NCI-H146 (cell line): ENCODE results near the gene IFNG-AS1.
A peak's percentile ranks its signal among the peaks of the same experiment; 100 is the strongest.

Experiments
- DNase-seq: peaks from one replicate; lab custom pipeline; 2025; lab: John Stamatoyannopoulos, UW

Gene IFNG-AS1

DNA sequence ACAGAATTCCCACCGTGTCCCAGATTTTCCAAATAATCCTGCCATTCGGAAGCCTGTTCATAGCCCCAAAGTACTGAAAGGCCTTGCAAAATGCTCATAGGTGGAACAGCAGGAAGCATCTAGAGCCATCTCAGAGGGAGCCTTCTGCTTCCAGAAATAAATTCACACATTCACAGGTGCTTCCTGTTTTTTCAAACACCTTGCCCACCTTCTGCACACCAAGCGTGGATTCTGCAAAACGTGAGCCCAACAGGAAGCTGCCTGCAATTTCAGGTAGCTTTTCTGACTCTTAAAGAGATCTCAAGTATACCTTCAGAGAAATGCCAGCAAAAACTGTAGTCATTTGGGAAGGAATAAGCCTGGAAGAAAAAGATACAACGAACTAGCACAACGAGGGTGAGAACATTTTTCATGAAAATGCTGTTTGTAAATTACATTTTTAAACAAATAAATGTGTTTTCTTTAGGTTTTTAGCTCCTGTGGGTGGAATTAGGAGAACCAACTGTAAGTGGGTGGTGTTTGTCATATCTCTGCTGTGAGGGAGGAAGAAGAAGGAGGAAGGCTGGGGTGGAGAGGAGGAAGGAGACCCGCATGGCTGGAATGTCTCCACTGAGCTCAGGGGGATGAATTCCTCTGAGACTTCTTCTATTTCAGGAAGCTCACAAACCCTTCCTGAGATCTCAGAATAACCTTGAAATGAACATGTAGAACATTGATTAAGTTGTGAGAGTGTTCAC, at the start of gene IFNG-AS1:
Gene IFNG-AS1, plus strand, starts transcription at position 264 of the 737 bp plus-strand sequence.
- DNase-seq = peak; percentile 2

- no peak for DNase-seq
These were observed 49.6 kb upstream of the IFNG-AS1 start for GRCh38 chr12:67939611-67940010.

DNA sequence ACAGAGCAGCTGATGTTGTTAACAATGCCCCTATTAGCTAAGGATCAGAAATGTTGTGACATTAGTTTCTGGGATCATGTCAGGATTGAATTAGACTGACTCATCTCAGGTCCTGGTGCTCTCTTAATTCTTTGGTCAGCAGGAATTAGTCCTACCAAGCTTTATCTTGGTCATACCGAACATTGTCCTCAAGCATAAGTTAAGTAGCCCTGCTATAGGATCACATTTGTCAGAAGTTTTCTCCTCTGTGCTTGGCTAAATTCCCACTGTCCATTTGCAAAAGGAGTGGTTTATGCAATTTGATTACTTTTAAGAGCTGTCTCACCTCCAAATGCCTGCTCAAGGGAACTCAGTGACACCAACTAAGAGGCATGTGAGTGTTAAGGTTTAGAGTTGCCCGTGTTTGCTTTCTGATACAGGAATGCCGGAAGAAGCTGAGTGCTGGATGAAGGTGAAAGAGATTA, 48.4 kb upstream of the IFNG-AS1 start:
- no peak for DNase-seq

DNA sequence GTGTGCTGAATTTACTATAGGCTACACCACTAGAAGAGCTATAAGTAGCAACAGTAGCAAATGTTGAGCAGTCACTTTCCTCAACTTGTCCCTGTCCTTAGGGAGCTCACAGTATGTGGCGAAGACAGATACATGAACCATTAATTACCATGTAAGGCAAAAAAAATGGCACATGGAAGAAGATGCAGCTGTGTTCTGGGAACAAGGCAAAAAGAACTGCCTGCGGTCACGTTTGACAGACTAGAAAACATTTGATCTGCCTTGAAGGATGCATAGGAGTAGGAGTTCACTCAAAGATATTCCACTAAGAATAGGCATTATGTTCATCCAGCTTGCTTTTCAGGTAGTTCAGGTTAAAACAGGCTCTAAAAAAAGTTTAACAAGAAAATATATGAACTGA, 46.5 kb upstream of the IFNG-AS1 start:
- no peak for DNase-seq

DNA sequence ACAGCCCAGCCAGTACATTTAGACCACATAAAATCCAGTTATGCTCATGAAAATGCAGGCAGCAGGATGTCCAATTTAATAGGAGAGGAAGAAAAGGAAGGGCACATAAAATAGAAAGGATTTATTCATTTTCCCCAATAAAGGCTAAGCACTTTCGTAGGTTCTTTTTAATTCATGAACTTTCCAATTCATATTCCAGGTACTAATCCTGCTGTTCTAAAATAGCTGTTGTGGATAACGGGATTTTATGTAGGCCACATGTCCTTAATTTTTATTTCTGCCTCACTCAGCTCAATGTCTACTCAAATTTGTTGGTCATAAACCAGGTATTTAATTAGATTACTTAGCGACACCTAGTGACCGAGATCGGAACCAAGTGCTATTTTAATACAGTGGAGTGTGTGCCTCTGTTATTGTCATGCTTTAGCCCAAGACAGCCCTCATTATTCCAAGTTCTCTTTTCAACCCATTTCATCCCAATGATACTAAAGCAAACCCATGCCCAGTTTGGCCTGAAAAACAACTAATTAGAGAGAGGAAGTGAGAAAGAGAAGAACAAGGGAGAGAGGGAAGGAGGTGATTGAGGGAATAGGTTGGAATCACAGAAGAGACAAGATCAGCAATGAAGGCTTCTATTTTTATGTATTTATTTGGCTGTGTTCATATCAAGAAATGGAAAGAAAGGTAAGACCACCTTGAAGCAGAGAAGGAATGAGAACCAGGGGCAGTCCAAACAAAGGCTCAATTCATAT, 45.9 kb upstream of the IFNG-AS1 start:
- peak; percentile 61 for DNase-seq

DNA sequence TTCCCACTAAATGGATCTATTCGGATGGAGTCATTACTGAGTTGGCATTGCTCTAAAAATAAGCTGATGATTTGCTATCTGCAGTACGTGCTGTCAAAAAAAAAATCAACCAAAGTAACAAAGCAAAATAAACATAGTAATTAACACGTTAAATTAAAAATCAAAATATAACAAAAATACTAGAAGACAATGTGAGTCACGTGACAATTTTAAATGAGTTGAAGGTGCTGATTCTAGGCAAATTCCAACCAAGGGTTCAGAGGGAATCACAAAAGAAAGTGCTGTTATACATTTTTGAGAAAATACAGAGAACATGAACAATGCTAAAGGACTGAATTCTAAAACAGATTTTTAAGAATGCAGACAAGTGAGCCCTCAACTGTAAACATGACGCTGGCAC, 45.2 kb upstream of the IFNG-AS1 start:
- no peak for DNase-seq

- no peak for DNase-seq
These were observed 36.5 kb upstream of the IFNG-AS1 start for GRCh38 chr12:67952787-67953186.

- peak; percentile 29 for DNase-seq
These were observed 31.9 kb upstream of the IFNG-AS1 start for GRCh38 chr12:67957383-67957782.

DNA sequence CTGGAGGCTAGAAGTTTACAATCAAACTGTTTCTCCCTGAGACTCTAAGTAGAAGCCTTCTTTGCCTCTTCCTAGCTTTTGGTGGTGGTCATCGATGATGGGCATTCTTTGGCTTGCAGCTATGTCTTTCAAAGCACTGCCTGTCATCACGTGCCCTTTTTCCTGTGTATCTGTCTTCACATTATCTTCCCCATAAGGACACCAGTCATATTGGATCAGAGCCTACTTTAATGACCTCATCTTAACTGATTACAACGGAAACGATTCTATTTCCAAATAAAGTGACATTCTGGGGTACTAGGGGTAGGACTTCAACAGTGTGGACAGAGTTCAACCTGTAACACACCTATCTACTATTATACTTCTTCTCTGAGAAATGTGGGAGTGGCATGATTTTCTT, 31.1 kb upstream of the IFNG-AS1 start:
- no peak for DNase-seq

- no peak for DNase-seq
These were observed 24.8 kb upstream of the IFNG-AS1 start for GRCh38 chr12:67964456-67964855.

DNA sequence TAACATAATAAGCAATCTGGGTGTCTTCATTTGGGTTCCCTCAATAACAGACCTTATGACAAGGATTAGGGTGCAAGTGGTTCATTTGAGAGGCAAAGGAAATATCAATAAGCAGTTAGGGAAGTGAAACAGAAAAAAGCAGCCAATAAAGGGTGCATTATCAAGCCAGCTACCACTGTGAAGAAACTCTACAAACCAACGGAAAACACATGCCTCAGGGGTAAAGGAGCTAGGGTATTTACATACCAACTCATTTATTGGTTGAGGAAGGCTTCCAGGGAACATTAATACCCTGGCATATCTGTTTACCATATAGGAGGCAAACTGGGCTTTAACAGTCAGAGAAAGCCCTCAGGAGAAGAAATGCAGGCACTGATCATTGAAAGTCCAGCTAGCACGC, 22.7 kb upstream of the IFNG-AS1 start:
- no peak for DNase-seq

DNA sequence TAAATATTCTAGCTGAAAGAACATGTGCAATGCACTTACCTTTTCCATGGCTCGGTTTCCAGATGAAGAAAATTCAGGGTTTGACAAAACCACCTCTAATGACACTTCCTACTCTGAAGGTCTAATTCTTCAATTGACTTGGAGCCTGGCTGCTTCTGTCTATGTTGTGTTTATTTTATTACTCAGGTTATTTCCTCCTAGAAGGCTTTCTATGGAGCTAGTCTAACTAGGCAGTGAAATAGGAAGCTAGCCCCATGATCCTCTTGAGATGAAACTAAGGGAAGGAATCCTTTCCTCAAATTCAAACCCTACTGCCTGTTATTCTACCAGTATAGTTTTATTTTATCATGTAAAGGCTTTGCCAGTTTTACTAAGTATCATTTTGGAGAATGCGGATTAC, 20.9 kb upstream of the IFNG-AS1 start:
- DNase-seq = no peak

GRCh38 chr12:67968725-67969124, 20.5 kb upstream of the IFNG-AS1 start:
- no peak for DNase-seq

GRCh38 chr12:67969134-67969802, 20.0 kb upstream of the IFNG-AS1 start:
- no peak for DNase-seq

DNA sequence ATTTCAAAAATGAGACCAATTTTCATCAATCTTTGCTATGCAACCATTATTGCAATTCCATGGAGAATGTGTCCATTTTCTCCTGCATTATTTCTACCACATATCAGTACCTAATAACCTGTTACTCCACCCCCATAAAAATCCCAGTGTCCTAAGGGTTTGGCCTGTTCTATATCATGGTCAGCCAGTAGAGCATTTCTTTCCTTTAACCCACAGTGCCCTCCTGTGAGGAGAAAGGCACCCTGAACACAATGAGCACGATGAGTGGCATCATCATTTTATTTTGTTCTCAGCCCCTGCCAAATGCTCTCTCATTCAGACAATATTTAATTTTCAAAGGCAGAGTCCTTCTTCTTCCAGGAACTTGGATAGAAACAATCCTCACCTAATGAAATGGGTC, 11.6 kb upstream of the IFNG-AS1 start:
- DNase-seq = no peak

DNA sequence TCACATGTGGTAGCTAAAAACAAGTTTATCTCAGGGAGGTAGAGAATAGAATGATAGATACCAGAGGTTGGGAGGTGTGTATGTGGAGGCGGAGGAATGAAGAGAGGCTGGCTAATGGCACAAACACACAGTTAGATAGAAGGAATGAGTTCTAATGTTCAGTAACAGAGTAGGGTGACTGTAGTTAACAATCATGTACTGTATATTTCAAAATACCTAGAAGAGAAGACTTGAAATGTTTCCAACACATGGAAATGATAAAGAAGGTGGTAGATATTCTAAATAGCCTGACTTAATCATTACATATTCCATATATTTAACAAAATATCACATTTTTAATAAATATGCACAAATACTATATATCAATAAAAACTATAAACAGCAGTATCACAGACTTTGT, 8.9 kb upstream of the IFNG-AS1 start:
- no peak for DNase-seq

- DNase-seq = peak; percentile 19
These were observed 7.7 kb upstream of the IFNG-AS1 start for GRCh38 chr12:67981287-67982162.

DNA sequence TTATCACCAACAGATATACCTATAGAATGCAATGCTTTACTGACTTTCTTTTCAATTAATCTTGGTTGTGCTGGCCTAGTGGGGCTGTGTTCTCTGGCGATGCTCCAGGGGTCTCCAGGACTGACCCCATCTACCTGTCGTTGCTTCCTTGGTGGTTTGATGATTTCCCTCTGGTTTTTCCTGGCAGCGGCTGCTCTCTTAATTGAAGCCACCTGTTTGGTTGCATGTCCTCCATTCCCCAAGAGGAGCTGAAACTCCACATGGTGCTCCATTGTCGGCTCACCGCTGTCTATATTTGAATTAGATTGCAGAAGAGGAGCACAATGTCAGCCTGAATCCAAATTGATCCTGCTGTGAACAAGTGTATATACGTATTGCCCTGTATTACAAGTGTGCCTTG, 7.1 kb upstream of the IFNG-AS1 start:
- DNase-seq = peak; percentile 53

- no peak for DNase-seq
These were observed 2.6 kb upstream of the IFNG-AS1 start for GRCh38 chr12:67986632-67987031.

- DNase-seq = no peak
These were observed 636 bp upstream of the IFNG-AS1 start for GRCh38 chr12:67988601-67989021.

- no peak for DNase-seq
These were observed 1.9 kb downstream of the IFNG-AS1 start for GRCh38 chr12:67991158-67991557.

DNA sequence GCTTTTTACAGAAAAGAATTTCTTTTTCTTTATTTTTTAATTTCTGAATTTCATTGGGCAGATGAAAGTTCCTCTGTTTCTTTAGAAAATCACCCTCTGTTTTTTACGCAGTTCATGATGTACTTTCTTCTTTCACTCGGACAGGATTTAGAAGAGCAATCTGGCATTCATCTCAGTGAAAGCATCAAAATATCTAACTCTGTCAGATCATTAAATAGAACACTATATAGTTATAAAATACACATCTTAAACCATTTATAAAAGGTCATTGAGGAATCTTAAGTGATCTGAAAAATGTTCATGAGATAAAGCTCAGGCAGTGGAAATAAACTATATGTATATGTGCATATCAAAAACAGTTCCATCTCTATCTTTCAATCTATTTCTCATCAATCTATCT, 3.9 kb downstream of the IFNG-AS1 start:
- DNase-seq = no peak
